HG02678 (cell line): ENCODE data around the gene PRR9.

Source experiments
- ATAC-seq: cut with Tn5 transposase; IDR thresholded peaks from one replicate; pipeline ENCODE4 v1.9.1; 2021; ENCODE audit warnings: mild to moderate bottlenecking, moderate library complexity; ENCODE audit not compliant: unreplicated experiment

Gene PRR9

DNA sequence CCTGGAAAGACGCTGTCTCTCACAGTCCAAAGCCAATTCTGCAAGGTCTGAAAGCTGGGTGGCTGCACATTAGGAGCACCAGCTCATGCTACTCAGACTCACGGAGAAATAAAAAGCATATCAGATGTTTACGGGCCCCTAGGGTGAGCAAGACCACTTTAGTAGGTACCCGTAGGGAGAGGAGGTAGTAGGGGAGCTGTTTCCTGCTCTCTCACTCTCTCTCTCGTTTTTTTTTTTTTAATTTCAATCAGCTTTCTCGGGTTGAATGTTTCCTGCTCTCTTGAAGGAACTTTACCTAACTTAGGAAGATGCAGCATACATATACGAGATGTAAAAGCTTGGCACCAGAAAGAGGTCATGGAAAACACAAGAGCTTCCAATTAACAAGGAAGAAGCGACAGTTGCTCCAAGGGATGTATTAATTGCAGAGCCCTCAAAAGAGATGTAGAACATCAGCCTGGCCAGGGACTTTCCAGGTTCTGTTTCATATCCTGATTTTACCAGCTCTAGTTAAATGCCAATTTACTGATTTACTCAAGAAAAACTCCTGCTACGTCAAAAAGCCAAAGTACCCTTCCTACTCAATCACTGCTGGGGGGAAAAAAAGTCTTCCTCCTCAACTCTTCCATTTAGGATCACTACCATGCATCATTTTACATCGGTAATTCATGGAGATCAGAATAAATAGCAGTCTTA, 45.2 kb downstream of the PRR9 start:
- ATAC-seq, result no peak

DNA sequence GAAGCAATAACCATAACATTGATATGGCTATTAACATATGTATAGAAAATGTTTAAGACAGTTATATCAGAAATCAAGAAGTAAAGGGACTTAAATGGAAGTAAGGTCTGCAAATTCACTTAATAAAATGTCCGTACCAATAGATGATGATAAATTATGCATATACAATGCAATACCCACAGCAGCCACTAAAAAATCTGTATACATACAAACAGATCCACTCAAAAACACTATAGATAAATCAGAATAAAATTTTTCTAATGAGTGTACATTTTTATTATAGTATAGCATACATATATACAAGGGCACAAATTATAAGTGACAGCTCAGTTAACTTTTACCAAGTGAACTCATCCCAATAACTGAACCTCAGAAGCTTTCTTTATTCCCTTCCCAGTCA, 48.1 kb downstream of the PRR9 start:
- no peak for ATAC-seq
